Hepatocyte (in vitro differentiated cells): Measurements from ENCODE around the gene AP5B1. TPM values are rescaled to one million over a fixed set of nuclear protein-coding genes. Genes with fewer than 3 reads are reported as not detected.

Experiments used
- DNase-seq: peaks from one replicate; pipeline ENCODE4 v3.0.0-alpha.2; 2016; ENCODE audit warnings: low spot score
- H2AFZ ChIP-seq: fragments of 200-600 bp; sonication (generic); 2 replicates; pipeline ENCODE4 v1.6.0; 2016; ENCODE audit warnings: antibody characterized with exemption, mild to moderate bottlenecking
- H3K27ac ChIP-seq: fragments of 200-600 bp; sonication (generic); 2 replicates; pipeline ENCODE4 v1.5.1; 2016; ENCODE audit warnings: mild to moderate bottlenecking
- H3K27me3 ChIP-seq: fragments of 200-600 bp; sonication (generic); 2 replicates; pipeline ENCODE4 v1.6.1; 2016
- H3K36me3 ChIP-seq: fragments of 200-600 bp; sonication (generic); replicated peaks from 2 replicates; pipeline ENCODE4 v1.5.1; 2016; ENCODE audit warnings: low read depth; ENCODE audit not compliant: insufficient read depth
- H3K4me1 ChIP-seq: fragments of 200-600 bp; sonication (generic); 2 replicates; pipeline ENCODE4 v1.5.1; 2016; ENCODE audit warnings: mild to moderate bottlenecking, moderate library complexity; ENCODE audit not compliant: insufficient read depth
- H3K4me2 ChIP-seq: fragments of 200-600 bp; sonication (generic); 2 replicates; pipeline ENCODE4 v1.6.0; 2016
- H3K4me3 ChIP-seq: fragments of 200-600 bp; sonication (generic); 2 replicates; pipeline ENCODE4 v1.5.1; 2016; ENCODE audit warnings: mild to moderate bottlenecking
- H3K79me2 ChIP-seq: fragments of 200-600 bp; sonication (generic); 2 replicates; pipeline ENCODE4 v1.6.0; 2017; ENCODE audit warnings: mild to moderate bottlenecking
- H3K9me2 ChIP-seq: fragments of 200-600 bp; sonication (generic); replicated peaks from 2 replicates; pipeline ENCODE4 v1.6.0; 2017; ENCODE audit warnings: mild to moderate bottlenecking; ENCODE audit not compliant: insufficient read depth
- H3K9me3 ChIP-seq: fragments of 200-600 bp; sonication (generic); 2 replicates; pipeline ENCODE4 v1.5.1; 2016; ENCODE audit warnings: low read depth, mild to moderate bottlenecking
- H4K20me1 ChIP-seq: fragments of 200-600 bp; sonication (generic); 2 replicates; pipeline ENCODE4 v1.6.0; 2016; ENCODE audit warnings: mild to moderate bottlenecking; ENCODE audit not compliant: insufficient read depth, poor library complexity, severe bottlenecking
- EZH2 ChIP-seq: fragments of 200-600 bp; sonication (generic); IDR thresholded peaks from 2 replicates; pipeline ENCODE4 v1.6.1; 2016; ENCODE audit warnings: antibody characterized with exemption, mild to moderate bottlenecking, borderline replicate concordance
- EZH2phosphoT487 ChIP-seq: fragments of 200-600 bp; sonication (generic); IDR thresholded peaks from one replicate; pipeline ENCODE4 v1.6.1; 2018; ENCODE audit warnings: antibody characterized with exemption, mild to moderate bottlenecking, low read depth, moderate library complexity; ENCODE audit not compliant: unreplicated experiment, severe bottlenecking
- WGBS: methylation state at CpG from one replicate; pipeline ENCODE4 v1.1.6; 2016; ENCODE audit warnings: low lambda C conversion rate; ENCODE audit errors: missing lambda C conversion rate; 5-methylcytosine and 5-hydroxymethylcytosine counted together
- polyA plus RNA-seq: library from polyadenylated mRNA; unstranded; fragments of >200 nt; fragmentation: Nextera tagmentation; extraction: Ambion mirVana; gene quantifications from 2 replicates; pipeline ENCODE4 v1.2.1, GENCODE V29; 2016
- total RNA-seq: library from RNA; depleted of rRNA; stranded (reverse); fragments of >200 nt; gene quantifications from 2 replicates; pipeline ENCODE4 v1.2.3, GENCODE V29; 2014
- TF ChIP-seq, protein P1 (sequence below): fragments of 200-600 bp; sonication (generic); IDR thresholded peaks from 2 replicates; pipeline ENCODE4 v1.5.1; 2016; ENCODE audit warnings: antibody characterized with exemption, mild to moderate bottlenecking; ENCODE audit not compliant: poor library complexity

The AP5B1 gene
- total and polyA plus RNA-seq, 2 experiments from 2014 or later, result 20.9 to 27.1 TPM

- no peaks in the 10 kb centered on the region for H3K79me2 ChIP-seq
- no peak for DNase-seq
- H3K9me2 ChIP-seq, result no peaks in the 10 kb centered on the region
- H3K27me3 ChIP-seq, result no peaks in the 10 kb centered on the region
- 89% methylated on average over 20 of the region's 20 CpGs for WGBS
- H3K9me3 ChIP-seq, result no peaks in the 10 kb centered on the region
- TF ChIP-seq, protein P1, sequence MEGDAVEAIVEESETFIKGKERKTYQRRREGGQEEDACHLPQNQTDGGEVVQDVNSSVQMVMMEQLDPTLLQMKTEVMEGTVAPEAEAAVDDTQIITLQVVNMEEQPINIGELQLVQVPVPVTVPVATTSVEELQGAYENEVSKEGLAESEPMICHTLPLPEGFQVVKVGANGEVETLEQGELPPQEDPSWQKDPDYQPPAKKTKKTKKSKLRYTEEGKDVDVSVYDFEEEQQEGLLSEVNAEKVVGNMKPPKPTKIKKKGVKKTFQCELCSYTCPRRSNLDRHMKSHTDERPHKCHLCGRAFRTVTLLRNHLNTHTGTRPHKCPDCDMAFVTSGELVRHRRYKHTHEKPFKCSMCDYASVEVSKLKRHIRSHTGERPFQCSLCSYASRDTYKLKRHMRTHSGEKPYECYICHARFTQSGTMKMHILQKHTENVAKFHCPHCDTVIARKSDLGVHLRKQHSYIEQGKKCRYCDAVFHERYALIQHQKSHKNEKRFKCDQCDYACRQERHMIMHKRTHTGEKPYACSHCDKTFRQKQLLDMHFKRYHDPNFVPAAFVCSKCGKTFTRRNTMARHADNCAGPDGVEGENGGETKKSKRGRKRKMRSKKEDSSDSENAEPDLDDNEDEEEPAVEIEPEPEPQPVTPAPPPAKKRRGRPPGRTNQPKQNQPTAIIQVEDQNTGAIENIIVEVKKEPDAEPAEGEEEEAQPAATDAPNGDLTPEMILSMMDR, result no peak
- no peak for TF ChIP-seq EZH2
- no peak for TF ChIP-seq EZH2phosphoT487
- no peak overlapping the region for H3K4me3 ChIP-seq
- H3K4me1 ChIP-seq, result no peaks in the 10 kb centered on the region
- H2AFZ ChIP-seq, result no peak overlapping the region
- no peak overlapping the region for H3K27ac ChIP-seq
- no peaks in the 10 kb centered on the region for H4K20me1 ChIP-seq
- no peaks in the 10 kb centered on the region for H3K36me3 ChIP-seq
- H3K4me2 ChIP-seq, result no peak overlapping the region
Measured at GRCh38 chr11:65808744-65809341, 28.1 kb upstream of the AP5B1 start.

GRCh38 chr11:65806979-65807378 is 26.2 kb upstream of the AP5B1 start:
- TF ChIP-seq EZH2phosphoT487, result no peak
- TF ChIP-seq, protein P1, result no peak
- TF ChIP-seq EZH2, result no peak
- Histone ChIP-seq H4K20me1 (no peaks in the 10 kb centered on the region), H3K27ac (no peak overlapping the region), H3K4me2 (no peak overlapping the region), H3K9me2 (no peaks in the 10 kb centered on the region), H3K4me3 (no peak overlapping the region), H2AFZ (no peak overlapping the region), H3K36me3 (no peaks in the 10 kb centered on the region), H3K4me1 (no peaks in the 10 kb centered on the region), H3K27me3 (peaks cover 4% of the 10 kb centered on the region), H3K79me2 (no peaks in the 10 kb centered on the region), H3K9me3 (no peaks in the 10 kb centered on the region)
- 73% methylated on average over 6 of the region's 6 CpGs for WGBS
- DNase-seq, result no peak

GRCh38 chr11:65803797-65804492 is 23.2 kb upstream of the AP5B1 start:
- H3K9me2 ChIP-seq, result no peaks in the 10 kb centered on the region
- TF ChIP-seq EZH2phosphoT487, result no peak
- no peak for TF ChIP-seq EZH2
- TF ChIP-seq, protein P1, result no peak
- H3K4me3 ChIP-seq, result no peak overlapping the region
- H3K79me2 ChIP-seq, result no peaks in the 10 kb centered on the region
- no peak overlapping the region for H3K27ac ChIP-seq
- H3K36me3 ChIP-seq, result no peaks in the 10 kb centered on the region
- no peaks in the 10 kb centered on the region for H3K9me3 ChIP-seq
- 69% methylated on average over 21 of the region's 21 CpGs for WGBS
- H2AFZ ChIP-seq, result no peak overlapping the region
- no peak for DNase-seq
- H4K20me1 ChIP-seq, result no peaks in the 10 kb centered on the region
- H3K4me1 ChIP-seq, result no peaks in the 10 kb centered on the region
- H3K4me2 ChIP-seq, result no peak overlapping the region
- peaks cover 4% of the 10 kb centered on the region for H3K27me3 ChIP-seq
